NCI-H187 treated with DMSO at 0.1 percent for 48 hours (cell line): ENCODE data around the gene ALKBH2.

ENCODE experiments used
- DNase-seq: peaks from one replicate; lab custom pipeline; 2025; lab: John Stamatoyannopoulos, UW

The ALKBH2 gene

DNA sequence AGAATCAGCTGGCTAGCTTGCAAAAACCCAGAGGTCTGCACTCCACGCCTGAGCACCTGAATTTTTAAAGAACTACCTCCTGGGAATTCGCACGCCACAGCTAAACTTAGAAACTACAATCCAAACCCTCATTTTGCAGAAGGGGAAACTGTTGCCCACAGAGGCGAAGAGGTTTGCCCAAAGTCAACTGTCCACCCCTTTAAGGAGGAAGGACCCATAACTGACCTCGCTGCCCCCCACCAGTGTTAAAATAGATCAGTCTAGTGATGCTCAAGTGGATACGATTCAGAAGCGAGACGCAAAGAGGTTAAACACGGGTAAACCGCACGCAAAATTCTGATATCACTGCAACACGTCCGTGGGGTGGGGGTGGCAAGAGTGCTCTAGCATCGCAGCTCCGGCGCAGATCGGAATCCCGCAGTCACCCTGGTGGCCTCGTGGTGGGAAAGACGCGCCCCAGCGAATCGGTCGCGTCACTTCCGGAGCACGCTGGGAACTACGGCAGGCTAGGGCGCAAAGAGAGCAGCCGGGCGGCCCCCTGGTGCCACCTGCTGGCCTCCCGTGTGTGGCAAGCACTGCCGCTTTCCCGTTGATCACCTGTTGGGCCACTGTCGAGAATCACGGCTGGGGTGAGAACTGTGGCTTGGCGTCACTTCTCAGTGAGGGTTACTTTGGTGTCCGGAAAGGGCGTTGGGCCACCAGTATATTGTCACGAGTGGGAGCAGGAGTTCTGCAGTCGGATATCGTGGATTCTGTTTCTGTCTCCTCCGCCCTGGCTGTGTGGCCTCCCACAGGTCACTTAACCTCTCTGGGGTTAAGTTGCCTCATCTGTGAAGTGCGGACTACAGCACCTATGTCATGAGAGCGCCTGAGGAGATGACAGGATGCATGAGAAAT is at the start of gene ALKBH2:
Gene ALKBH2 (minus strand): TSS at position 451 of the 897 bp plus-strand sequence. CDS start 686 bp downstream, outside the sequence.
- peak; percentile 72 for DNase-seq

DNA sequence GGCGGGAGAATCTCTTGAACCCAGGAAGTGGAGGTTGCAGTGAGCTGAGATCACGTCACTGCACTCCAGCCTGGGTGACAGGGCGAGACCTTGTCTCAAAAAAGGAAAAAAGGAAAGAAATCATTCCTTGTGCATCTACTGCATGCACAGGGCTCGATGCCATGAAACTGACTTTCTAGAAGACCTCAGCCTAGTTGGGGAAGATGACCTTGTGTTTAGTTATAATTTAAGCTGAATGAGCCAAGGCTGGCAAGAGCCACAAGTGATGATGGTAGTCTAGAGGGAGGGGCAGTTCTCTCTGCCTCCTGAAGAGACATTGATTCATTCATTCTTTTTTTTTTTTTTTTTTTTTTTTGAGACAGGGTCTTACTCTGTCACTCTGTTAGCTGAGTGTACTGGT is 47.3 kb upstream of the ALKBH2 start:
- DNase-seq, result no peak

DNA sequence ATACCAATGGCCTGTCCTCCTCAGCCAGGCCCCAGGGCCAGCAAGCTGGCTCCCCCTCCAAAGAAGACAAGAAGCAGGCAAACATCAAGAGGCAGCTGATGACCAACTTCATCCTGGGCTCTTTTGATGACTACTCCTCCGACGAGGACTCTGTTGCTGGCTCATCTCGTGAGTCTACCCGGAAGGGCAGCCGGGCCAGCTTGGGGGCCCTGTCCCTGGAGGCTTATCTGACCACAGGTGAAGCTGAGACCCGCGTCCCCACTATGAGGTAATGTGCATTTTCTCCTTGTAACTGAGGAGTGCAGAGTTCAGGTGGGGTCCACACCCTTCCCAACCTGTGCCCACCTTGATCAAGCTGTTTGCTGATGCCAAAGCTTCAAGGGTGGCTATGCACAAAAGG is 46.5 kb upstream of the ALKBH2 start:
- no peak for DNase-seq

DNA sequence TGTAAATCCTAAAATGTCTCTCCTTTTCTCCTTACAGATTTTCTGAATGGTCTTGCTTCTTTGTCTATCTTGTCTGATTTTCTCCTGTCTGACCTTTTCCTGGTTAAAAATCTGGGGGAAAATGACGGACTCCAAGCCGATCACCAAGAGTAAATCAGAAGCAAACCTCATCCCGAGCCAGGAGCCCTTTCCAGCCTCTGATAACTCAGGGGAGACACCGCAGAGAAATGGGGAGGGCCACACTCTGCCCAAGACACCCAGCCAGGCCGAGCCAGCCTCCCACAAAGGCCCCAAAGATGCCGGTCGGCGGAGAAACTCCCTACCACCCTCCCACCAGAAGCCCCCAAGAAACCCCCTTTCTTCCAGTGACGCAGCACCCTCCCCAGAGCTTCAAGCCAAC is 46.1 kb upstream of the ALKBH2 start:
- no peak for DNase-seq

DNA sequence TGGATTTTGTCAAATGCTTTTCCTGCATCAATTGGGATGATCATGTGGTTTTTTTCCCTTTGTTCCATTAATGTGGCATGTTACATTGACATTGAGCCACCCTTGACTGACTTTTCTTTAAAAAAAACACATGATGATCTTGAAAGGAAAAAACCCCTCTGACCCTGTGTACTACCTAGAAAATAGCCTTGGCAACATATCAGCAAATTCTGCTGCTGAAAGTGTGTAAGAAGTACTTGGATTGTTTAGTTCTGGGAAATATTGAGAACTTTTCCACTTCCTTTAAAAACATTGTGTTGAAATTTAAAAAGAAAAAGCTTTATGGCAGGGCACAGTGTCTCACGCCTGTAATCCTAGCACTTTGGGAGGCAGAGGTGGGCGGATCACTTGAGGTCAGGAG is 43.8 kb upstream of the ALKBH2 start:
- no peak for DNase-seq

DNA sequence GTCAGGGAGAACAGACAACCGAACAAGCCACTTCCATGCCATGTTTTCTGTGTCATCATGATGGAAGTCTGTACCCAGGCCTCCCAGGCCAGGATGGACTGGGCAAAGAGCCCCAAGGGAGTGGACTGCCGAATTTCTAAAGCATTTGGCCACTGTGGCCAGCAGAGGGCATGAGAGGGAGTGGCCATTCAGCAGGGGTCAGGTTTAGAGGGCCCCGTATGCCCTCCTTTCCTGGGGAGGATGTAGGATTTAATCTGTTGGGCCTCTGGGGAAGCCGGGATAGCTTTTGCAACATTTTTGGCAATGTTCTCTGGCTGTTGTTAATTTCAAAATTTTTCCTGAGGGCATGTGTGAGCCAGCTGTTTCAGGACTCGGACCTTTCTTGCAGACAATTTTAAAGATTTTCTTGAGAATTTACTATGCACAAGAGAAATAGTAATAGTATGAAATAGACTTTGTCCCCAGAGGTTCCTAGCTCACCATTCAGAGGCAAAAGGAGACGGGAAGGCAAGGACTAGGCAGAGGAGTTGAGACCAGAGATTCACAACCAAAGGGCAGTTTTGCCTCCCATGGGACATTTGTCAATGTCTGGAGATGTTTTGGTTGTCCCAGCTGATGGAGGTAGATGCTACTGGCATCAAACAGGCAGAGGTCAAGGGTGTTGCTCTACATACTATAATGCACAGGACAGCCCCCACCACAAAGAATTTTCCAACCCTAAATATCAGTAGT is 41.1 kb upstream of the ALKBH2 start:
- DNase-seq, result no peak

DNA sequence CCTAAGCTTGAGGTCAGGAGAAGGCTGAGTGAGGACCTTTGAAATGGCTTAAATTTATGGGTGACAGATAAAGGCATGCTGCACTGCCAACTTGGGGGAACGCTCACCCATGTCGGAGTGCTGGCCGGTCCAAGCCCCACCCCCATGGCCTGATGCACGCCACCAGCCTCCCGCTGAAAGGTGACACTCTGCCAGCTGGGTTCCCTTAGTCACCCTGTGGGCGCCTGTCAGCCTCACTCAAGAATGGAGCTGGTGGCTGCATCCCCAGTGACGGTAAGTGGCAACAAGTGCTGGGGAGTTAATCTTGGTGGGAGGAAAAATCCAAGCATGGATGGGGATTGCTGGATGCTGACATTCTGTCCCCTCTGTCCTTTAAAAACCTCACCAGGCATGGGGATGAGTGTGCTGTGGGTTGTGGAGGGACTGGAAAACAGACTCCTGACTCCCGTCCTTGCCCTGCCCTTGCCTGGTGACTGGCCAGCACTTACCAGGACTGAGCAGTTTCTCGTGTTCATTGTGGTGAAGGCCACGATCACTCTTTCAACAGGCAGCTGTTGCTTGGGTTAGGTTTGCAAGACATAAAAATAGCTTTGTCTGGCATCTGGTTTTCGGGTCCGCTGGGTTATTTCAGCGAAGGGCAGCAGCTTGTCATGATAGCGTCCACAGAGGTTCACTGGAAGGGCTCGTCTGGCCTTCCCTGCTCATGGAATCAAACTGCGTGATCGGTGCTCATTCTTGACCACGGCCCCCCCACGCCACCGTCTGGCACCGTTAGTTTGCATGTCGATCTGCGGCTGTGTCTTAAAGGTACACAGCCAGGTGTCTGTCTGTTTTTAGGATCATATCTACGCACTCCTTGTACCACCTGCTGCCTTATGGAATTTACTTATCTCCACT is 38.1 kb upstream of the ALKBH2 start:
- no peak for DNase-seq

DNA sequence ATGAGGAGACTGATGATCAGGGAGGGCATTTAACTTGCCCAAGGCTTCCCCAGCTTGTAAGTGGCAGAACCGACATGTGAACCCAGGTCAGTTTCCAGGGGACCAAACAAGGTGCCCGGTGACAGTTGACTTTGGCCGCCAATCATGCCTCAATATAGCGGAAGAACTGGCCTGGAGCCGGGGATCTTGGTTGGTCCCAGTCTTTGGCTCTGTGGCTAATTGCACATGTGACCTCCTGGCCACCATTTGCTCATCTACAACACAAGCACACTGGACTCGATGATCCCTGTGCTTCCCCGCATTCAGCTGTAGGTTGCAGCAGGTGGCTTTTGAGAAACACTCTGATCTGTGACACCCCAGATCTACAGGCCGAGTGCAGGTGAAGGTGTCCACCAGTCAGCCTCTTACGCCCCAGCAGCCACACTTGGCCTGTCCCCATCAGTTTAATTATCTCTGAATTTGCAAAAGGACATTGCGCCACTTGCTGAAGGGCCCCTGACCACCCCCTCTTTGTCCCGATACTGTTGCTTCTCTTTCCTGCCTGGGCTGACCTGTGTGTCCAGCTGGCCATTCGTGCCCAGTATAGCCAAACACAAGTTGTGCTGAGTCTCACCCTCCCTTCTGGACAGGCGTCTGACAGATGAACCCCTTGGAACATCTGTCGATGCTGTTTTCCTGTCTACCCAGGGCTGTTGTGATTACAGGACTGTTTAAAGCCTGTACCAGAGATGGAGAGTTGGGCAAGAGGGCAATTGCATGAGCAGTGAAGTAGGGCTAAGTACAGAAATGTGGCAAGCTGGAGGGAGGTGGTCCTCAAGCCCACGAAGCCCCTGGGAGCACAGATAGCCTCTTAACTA is 37.3 kb upstream of the ALKBH2 start:
- DNase-seq, result no peak

DNA sequence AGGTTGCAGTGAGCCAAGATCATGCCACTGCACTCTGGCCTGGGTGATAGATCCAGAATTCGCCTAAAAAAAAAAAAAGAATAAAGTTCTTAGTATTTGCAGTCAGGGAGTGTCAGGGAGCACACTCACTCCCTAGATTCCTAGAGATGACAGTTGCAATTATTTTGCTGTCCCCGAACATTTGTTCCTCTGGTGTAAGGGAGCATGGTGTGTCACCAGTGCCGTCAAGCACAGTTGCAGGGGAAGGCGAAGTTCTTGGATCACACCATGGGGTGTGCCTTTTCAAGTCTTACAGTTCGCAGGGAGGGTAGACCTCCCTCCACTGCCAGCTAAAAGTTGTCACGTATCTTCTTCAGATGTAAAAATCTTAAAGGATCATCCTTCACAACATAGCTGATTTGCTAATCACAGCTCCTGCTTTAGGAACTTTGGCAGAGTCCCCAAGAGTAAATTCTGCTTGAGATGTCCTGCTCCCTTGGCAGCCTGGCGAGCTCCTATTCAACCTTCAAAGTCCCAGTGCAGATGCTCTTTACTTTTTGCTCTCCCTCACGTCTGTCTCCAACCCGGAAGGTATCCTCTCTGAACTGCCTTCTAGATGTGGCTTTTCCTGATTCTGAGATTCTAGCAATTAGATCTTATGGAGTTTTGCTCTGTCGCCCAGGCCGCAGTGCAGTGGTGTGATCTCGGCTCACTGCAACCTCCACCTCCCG is 34.4 kb upstream of the ALKBH2 start:
- DNase-seq, result no peak

DNA sequence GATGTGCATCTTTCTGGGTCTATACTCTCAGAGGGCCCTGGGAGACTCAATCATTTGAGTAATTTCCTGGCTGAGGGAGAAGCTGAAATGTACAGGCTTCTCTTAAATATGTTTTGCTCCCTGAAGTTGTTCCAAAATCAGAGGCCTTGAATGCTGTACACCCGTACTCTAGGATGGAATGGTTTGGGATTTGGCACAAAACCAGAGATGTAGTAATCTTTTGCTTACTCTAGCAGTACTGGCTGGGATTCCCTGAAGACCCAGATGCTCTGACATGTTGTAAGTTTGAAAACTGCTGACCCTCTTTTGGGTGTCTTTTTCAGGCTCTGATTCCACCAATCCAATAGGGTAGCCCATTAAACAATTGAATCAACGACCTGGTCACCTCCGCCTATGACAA is 33.5 kb upstream of the ALKBH2 start:
- no peak for DNase-seq

DNA sequence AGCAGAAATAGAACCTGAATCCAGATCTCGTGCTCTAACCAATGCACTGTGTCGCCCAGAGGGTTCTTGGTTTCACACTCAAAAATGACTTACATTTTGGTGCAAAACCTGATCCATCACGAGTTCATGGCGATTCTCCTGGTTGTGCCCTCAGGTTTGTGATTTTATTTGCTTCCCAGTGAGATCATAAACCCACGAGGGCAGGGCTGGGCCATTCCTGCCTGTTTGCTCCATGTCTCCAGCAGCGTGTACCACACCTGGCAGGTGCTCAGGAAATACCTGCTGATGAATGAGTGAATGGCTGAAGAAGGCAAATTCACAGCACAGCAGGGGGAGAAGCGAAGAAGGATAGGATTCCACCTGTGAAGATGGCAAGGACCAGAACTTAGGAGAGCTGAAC is 32.5 kb upstream of the ALKBH2 start:
- no peak for DNase-seq

DNA sequence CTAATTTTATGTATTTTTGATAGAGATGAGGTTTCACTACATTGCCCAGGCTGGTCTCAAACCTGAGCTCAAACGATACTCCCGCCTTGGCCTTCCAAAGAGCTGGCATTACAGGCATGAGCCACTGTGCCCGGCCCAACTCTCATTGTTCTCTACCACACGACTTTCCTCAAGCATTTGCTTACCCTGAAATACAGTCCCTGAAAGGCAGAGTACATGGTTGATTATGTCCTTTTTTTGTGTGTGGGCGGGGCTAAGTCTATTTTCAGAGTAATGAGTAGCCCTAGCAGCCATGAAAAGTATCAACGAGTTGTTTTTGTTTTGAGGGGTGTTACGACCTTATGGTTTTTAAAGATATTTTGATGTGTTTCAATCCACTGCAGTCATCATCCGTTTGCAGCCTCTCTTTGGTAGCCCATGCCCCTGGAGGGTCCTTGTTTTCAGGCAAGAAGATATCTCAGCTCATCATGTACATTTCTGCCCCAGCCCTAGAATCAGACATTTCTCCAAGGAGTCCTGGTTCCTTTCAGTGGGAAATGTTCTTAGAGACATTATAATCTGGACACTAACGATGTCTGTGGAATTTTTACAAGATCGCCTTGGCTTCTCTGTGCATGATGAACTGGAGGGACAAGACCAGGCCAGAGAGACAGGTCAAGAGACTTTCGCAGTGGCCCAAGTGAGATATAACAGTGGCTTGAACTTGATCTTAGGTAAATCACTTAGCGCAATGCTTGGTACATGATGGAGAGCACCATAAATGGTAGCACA is 31.8 kb upstream of the ALKBH2 start:
- DNase-seq, result no peak

DNA sequence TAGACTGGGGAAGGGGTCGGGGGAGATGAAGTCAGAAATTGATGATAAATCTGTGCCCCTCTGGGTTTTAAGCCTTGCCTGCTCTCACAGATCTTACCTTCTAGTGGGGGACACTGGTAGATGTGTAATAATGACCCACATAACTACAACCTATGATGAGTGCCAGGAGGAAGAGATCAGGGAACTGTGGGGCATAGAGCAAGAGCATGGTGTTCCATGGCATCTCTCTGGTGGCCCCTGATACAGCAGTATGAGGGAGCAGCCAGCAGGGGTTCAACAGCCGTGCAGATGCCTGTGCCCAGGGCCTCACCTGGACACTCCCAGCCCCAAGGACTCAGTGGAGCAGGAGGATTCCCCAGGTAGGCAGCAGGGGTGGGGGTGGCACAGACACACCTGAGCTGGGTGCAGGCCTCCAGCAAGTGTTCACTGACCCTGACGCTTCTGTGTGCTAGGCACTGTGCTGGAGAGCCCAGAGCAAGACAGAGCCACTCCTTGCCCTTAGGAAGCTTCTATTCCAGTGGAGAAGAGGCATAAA is 28.1 kb upstream of the ALKBH2 start:
- no peak for DNase-seq

DNA sequence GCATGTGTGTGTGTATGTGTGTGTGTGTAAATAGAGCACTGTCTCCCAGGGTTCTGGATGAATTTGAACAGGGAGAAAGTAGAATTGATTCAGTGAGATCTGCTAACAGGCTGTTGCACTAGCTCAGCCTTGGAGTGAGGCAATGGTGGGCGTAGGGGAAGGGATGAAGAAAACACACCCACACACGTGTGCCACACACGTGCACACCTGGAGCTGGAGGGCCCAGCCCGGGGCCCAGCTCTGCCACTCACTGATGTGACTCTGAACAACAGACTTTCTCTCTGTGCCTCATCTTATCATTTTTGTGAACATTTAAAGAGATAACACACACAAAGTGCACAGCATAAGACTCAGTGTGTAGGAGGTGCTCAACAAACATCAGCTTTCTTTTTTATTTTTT is 27.3 kb upstream of the ALKBH2 start:
- no peak for DNase-seq

DNA sequence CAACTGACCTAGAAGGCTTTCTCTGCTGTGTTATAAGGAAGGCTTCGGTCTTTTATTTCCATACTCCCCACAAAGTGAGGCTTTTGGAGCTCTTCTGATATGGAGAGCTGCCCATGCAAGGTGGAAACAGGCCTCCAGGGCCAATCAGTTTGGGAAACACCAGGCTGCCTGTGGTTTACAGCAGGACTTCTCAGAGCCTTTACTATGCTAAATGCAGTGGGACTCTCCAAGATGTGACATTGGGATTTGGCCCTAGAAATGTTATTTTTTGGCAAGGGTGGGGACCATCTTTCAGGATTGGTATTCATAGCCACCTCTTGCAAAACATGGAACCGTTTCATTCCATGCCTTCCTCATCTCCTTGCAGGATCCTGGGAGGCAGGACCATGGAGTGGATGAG is 26.8 kb upstream of the ALKBH2 start:
- no peak for DNase-seq

DNA sequence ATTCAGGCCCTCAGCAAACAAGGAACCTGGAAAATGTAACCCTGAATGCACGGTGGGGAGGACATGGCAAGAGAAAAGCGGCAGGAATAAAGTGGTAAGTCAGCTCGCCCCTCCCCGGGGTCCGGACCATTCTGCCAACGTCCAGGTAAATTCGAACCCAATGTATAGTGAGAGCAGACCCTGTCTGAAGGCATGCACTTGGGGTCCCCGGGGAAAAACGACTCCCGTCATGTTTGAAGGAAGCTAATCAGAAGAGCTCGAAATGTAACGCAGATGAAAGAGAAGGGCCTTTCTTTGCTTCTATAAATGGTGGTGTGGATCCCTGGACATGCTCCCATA is 23.3 kb upstream of the ALKBH2 start:
- DNase-seq, result no peak

DNA sequence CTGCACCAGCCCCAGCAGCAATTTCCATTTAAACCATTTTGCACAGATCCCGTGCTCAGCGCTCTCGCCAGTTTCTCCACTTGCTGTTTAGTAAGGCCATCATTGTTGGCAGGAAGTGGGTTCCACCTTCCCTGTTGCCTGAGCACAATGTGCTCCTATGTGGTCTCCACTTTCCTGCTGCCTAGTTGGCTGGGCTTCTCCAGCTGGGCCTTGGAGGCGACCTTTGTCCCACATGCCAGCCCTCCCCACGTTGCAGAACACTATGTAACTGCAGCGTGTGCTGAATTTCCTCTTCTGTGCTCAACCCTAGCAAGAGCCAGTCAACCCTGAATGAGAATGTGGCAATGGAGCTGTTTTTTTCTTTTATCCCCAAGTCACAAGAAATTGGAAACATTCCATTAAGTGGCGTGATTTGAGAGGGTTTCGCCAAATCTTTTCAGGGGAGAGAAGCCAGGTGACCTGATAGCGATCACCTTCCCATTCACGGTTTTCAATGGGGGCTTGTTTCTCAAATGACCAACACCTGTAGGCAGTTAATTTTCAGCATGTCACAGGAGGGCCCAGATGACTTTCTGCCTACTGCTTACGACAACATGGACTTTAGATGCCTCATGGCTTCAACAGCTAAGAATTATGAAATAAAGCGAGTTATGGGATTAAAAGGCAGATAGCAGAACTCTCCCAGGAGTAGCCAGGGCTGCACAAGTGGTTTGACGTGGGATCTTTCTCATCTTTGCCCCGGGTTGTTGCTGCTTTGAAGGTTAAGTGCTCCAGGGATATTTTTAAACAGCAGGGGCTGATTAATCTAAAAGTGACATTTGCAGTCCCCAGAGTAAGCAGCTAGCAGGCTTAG is 22.7 kb upstream of the ALKBH2 start, which contains the start of gene ACACB:
Gene ACACB (plus strand): TSS at position 830 of the 853 bp plus-strand sequence. CDS start 22,819 bp downstream, outside the sequence.
- DNase-seq, result no peak

DNA sequence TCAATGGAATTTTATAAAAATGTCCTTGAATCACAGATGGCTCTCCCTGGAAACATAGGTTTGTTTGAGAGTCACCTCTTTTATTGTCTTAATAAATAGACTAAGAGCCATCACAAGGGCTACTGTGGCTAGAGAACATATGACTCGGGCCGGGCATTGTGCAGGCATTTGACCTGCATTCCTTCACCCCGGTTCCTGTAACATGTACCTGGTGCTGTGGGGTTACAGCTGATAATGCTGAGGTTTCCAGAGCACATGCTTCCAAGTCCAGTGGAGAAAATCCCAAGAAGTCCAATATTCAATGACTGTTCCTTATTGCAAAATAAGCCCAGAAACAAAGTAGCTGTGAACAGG is 22.1 kb upstream of the ALKBH2 start:
- no peak for DNase-seq

DNA sequence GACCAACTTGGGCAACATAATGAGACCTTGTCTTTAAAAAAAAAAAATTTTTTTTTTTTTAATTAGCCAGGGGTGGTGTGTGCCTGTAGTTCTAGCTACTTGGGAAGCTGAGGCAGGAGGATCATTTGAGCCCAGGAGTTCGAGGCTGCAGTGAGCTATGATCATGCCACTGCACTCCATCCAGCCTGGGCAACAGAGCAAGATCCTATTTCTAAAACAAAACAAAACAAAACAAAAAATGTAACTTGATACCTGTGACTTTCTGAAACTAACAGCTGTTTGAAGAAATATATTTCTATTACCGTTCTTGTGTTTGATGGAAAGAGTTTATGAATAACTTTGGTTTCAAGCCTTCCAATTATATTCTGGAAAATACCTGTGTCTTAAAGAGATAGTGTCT is 21.4 kb upstream of the ALKBH2 start:
- DNase-seq, result no peak
